HepG2 (cell line): ENCODE data around the gene EPHA2. TPM values are rescaled to one million over a fixed set of nuclear protein-coding genes. Genes with fewer than 3 reads are reported as not detected.
A peak's percentile ranks its signal among the peaks of the same experiment; 100 is the strongest.

Experiments used
- ATAC-seq: fragments of 200-7000 bp; cut with Tn5 transposase; 3 replicates; pipeline ENCODE4 v1.9.1; 2020; ENCODE audit warnings: mild to moderate bottlenecking, moderate library complexity
- BruUV-seq: library from RNA; stranded (reverse); fragments of 400-500 nt; replicated peaks from 2 replicates; lab custom pipeline; 2021; lab: Mats Ljungman, UMichigan
- CTCF ChIA-PET: fragments of 300-600 bp; formaldehyde crosslinking; extraction: SDS; loops from one replicate; lab custom pipeline; 2021; ENCODE audit warnings: low total read pairs, inconsistent platforms, low intra/inter-chr PET ratio; lab: Yijun Ruan, JAX
- POLR2A ChIA-PET: fragments of 350-600 bp; sonication (Branson Sonifier 250); formaldehyde crosslinking; loops from one replicate; lab custom pipeline; 2020; ENCODE audit warnings: antibody characterized with exemption, inconsistent platforms; lab: Yijun Ruan, JAX
- DNase-seq: peaks from one replicate; pipeline ENCODE4 v3.0.0-alpha.2; 2015; ENCODE audit warnings: low spot score
- FAIRE-seq: peaks from 3 replicates; lab custom pipeline; 2011; peaks lifted over from hg19 to GRCh38; lab: Jason Lieb, UNC
- H2AFZ ChIP-seq: one replicate; pipeline ENCODE4 v1.6.1; 2011; ENCODE audit warnings: low read length, inconsistent platforms
- H3K27ac ChIP-seq: fragments of 300-600 bp; 3 replicates; pipeline ENCODE4 v1.8.0; 2011; ENCODE audit warnings: mixed run types, mild to moderate bottlenecking, mixed read lengths, low read length, inconsistent platforms; ENCODE audit not compliant: insufficient read depth; ENCODE audit errors: extremely low read length
- H3K27me3 ChIP-seq, 2 experiments: fragments of 200-600 bp in 1 of 2; 2 replicates in 1 of 2; 3 replicates in 1 of 2; pipeline versions ENCODE4 v1.6.0 to v1.8.0; 2011; ENCODE audit warnings: low read length in 2 of 2, mild to moderate bottlenecking in 2 of 2, moderate library complexity in 2 of 2, inconsistent platforms in 1 of 2; ENCODE audit not compliant: insufficient read depth in 2 of 2, control insufficient read depth in 1 of 2
- H3K36me3 ChIP-seq, 2 experiments: fragments of 200-600 bp in 1 of 2; replicated peaks in 1 of 2; 2 replicates in 1 of 2; 3 replicates in 1 of 2; pipeline versions ENCODE4 v1.5.1 to v1.8.0; 2011; ENCODE audit warnings: low read length in 2 of 2, inconsistent platforms in 1 of 2; ENCODE audit not compliant: insufficient read depth in 2 of 2, control insufficient read depth in 1 of 2
- H3K4me1 ChIP-seq: 2 replicates; pipeline ENCODE4 v1.5.1; 2012; ENCODE audit warnings: low read length, inconsistent platforms; ENCODE audit not compliant: insufficient read depth
- H3K4me2 ChIP-seq: 2 replicates; pipeline ENCODE4 v1.6.0; 2011; ENCODE audit warnings: low read depth, low read length, inconsistent platforms
- H3K4me3 ChIP-seq, 3 experiments: fragments of 200-600 bp in 1 of 3; sonication (generic), shearing (Covaris generic) in 1 of 3; replicated peaks in 1 of 3; 2 replicates each; pipeline ENCODE4 v1.5.1; 2011 to 2016; ENCODE audit warnings: low read length in 3 of 3, inconsistent platforms in 2 of 3, low read depth in 2 of 3, mild to moderate bottlenecking in 2 of 3, control low read depth in 1 of 3, mixed read lengths in 1 of 3; ENCODE audit not compliant: insufficient read depth in 1 of 3
- H3K79me2 ChIP-seq: one replicate; pipeline ENCODE4 v1.6.1; 2011; ENCODE audit warnings: low read length, inconsistent platforms; ENCODE audit not compliant: insufficient read depth
- H3K9ac ChIP-seq: 2 replicates; pipeline ENCODE4 v1.6.0; 2011; ENCODE audit warnings: mild to moderate bottlenecking, low read depth, low read length, inconsistent platforms; ENCODE audit not compliant: insufficient read depth
- H3K9me3 ChIP-seq: 2 replicates; pipeline ENCODE4 v1.5.1; 2012; ENCODE audit warnings: mild to moderate bottlenecking, low read length
- H4K20me1 ChIP-seq: 2 replicates; pipeline ENCODE4 v1.6.0; 2011; ENCODE audit warnings: inconsistent platforms, mild to moderate bottlenecking, low read length, moderate library complexity; ENCODE audit not compliant: insufficient read depth
- CREM ChIP-seq, 2 experiments: sonication (generic) in 1 of 2; formaldehyde crosslinking in 1 of 2; IDR thresholded peaks; 2 replicates each; pipeline versions ENCODE4 v1.4.0 to v1.6.1; 2016 to 2020; ENCODE audit warnings: antibody characterized with exemption in 1 of 2, mild to moderate bottlenecking in 1 of 2, missing genetic modification reagents in 1 of 2
- GTF2F1 ChIP-seq: fragments of 150-350 bp; IDR thresholded peaks from 2 replicates; pipeline ENCODE4 v1.6.1; 2014; ENCODE audit warnings: low read length
- MAX ChIP-seq: IDR thresholded peaks from 2 replicates; pipeline ENCODE4 v1.6.1; 2012; ENCODE audit warnings: inconsistent platforms
- NR2C2 ChIP-seq: sonication (generic); formaldehyde crosslinking; IDR thresholded peaks from 2 replicates; pipeline ENCODE4 v1.4.0; 2020; ENCODE audit warnings: missing genetic modification reagents, mild to moderate bottlenecking, moderate library complexity, borderline replicate concordance
- SAP130 ChIP-seq: IDR thresholded peaks from 2 replicates; pipeline ENCODE4 v1.6.1; 2016; ENCODE audit warnings: low read depth
- TEAD3 ChIP-seq: optimal IDR thresholded peaks from 2 replicates; pipeline ENCODE3; 2016; ENCODE audit warnings: borderline replicate concordance
- ZBTB43 ChIP-seq: sonication (generic); formaldehyde crosslinking; conservative IDR thresholded peaks from 2 replicates; pipeline ENCODE4 v1.4.0; 2020; ENCODE audit warnings: missing genetic modification reagents
- ZBTB7A ChIP-seq: sonication (generic); formaldehyde crosslinking; IDR thresholded peaks from 2 replicates; pipeline ENCODE4 v1.8.0; 2022; ENCODE audit warnings: mild to moderate bottlenecking, missing genetic modification reagents
- ZC3H13 ChIP-seq: sonication (generic); formaldehyde crosslinking; IDR thresholded peaks from 2 replicates; pipeline ENCODE4 v1.8.1; 2023; ENCODE audit warnings: mild to moderate bottlenecking, missing genetic modification reagents, moderate library complexity
- ZFP62 ChIP-seq: sonication (generic); formaldehyde crosslinking; IDR thresholded peaks from 2 replicates; pipeline ENCODE4 v1.4.0; 2020; ENCODE audit warnings: missing genetic modification reagents
- ZFP82 ChIP-seq: sonication (generic); formaldehyde crosslinking; IDR thresholded peaks from 2 replicates; pipeline ENCODE4 v1.5.1; 2020; ENCODE audit warnings: mild to moderate bottlenecking, missing genetic modification reagents, borderline replicate concordance
- ZNF441 ChIP-seq: sonication (generic); formaldehyde crosslinking; IDR thresholded peaks from 2 replicates; pipeline ENCODE4 v1.7.0; 2021; ENCODE audit warnings: missing genetic modification reagents, borderline replicate concordance
- ZNF687 ChIP-seq: sonication (generic); formaldehyde crosslinking; IDR thresholded peaks from 2 replicates; pipeline ENCODE4 v1.5.1; 2020; ENCODE audit warnings: mild to moderate bottlenecking, missing genetic modification reagents, moderate library complexity
- WGBS: methylation state at CpG from one replicate; pipeline ENCODE4 v1.1.6; 2017; ENCODE audit warnings: low lambda C conversion rate; 5-methylcytosine and 5-hydroxymethylcytosine counted together
- in situ Hi-C: cut with HindIII; loops from 2 replicates; pipeline ENCODE4 v1.10.0; 2017; ENCODE audit warnings: low pct_unique_long_range_greater_than_20kb; ENCODE audit not compliant: extremely low pct_ligation_motif_present
- intact Hi-C: fragments of 100-400 bp; cut with micrococcal nuclease; formaldehyde crosslinking; loops from one replicate; pipeline ENCODE4 v1.10.0; 2022; ENCODE audit not compliant: unreplicated experiment
- polyA plus RNA-seq, 8 experiments: library from polyadenylated mRNA; depleted of rRNA in 3 of 8; stranded (reverse) in 7 of 8; unstranded in 1 of 8; fragments of >200 nt; fragmentation: Illumina TruSeq in 4 of 8; extraction: Trizol in 4 of 8; gene quantifications; 2 replicates each; pipeline versions ENCODE4 v1.2.1 to v1.2.3, GENCODE V29; 2011 to 2016; ENCODE audit warnings: low read depth in 4 of 8, missing spikeins in 1 of 8, mixed read lengths in 1 of 8; ENCODE audit not compliant: insufficient read depth in 1 of 8
- total RNA-seq, 5 experiments: library from RNA; depleted of rRNA; stranded (reverse); fragments of >200 nt; fragmentation: Illumina TruSeq; extraction: Trizol; gene quantifications; 2 replicates each; pipeline ENCODE4 v1.2.3, GENCODE V29; 2016; ENCODE audit warnings: low read depth in 1 of 5

EPHA2 gene
- total and polyA plus RNA-seq, 2 of the 13 experiments (the other 11 are each of a cell fraction or from before 2014, with no cell fraction given) = 33.6 to 53.6 TPM

- peak; percentile 84; the same call in 1 of the 2 replicates for TF ChIP-seq ZBTB43 (CRISPR knock-in tag)
Observed at GRCh38 chr1:16165548-16165947, 9.7 kb upstream of the EPHA2 start (continued).

- H3K36me3 ChIP-seq = no peaks in the 10 kb centered on the region
- no peak for ATAC-seq
- TF ChIP-seq GTF2F1 = no peak
- 0 out of 2 replicates have a peak, but pooled peaks have one; percentile 3 for TF ChIP-seq ZBTB7A (CRISPR knock-in tag)
- 0 out of 2 replicates have a peak, but pooled peaks have one; percentile 15 for TF ChIP-seq ZNF441 (CRISPR knock-in tag)
- no peak for TF ChIP-seq TEAD3 (CRISPR knock-in tag)
- no peak for TF ChIP-seq ZFP62
- TF ChIP-seq NR2C2 = peak; percentile 58; the same call in 1 of the 2 replicates
- TF ChIP-seq ZFP82 (CRISPR knock-in tag) = no peak
- 0 out of 2 replicates have a peak, but pooled peaks have one; percentile 9 for TF ChIP-seq ZC3H13
- no peak for TF ChIP-seq CREM (IDR thresholded peaks at IDR 0.05)
- TF ChIP-seq CREM (CRISPR knock-in tag; IDR thresholded peaks at IDR 0.05) = no peak
- peak; percentile 6; the same call in 1 of the 2 replicates for TF ChIP-seq SAP130
- TF ChIP-seq ZNF687 = peak; percentile 37; the same call in 1 of the 2 replicates
- TF ChIP-seq MAX = peak; percentile 24; the same call in 1 of the 2 replicates
- TF ChIP-seq, all 625 proteins: peak for 7
- H3K79me2 ChIP-seq = no peaks in the 10 kb centered on the region
- intact Hi-C loops = loop anchor here (2.0 kb wide), 1 partner anchor 14 kb away; no protein-coding TSS in a partner anchor
- peak overlapping the region; percentile 75 for H3K4me2 ChIP-seq
- FAIRE-seq = no peak
- POLR2A ChIA-PET = interaction anchor here (1.2 to 4.4 kb wide), 6 partner anchors 10 to 41 kb away, joined by 4 to 72 read pairs (median 16); partner anchors contain the start of gene EPHA2
- peak overlapping the region; percentile 45; the same call in 1 of the 2 replicates for H3K9ac ChIP-seq
- peak overlapping the region; percentile 38 for H3K27ac ChIP-seq
- no peak for DNase-seq
- H3K4me3 ChIP-seq = peak overlapping the region in 2 of 3 experiments; percentile 8 to 47; a peak in 2 of 6 replicates
- no peak overlapping the region for H2AFZ ChIP-seq
- H3K9me3 ChIP-seq = no peaks in the 10 kb centered on the region
- in situ Hi-C loops = no loop called here
- BruUV-seq = no TSS peak
- H4K20me1 ChIP-seq = no peaks in the 10 kb centered on the region
- CTCF ChIA-PET = no interaction called here
- no peaks in the 10 kb centered on the region; a peak in 1 of 5 replicates for H3K27me3 ChIP-seq
- 8% methylated on average over 5 of the region's 5 CpGs for WGBS
- H3K4me1 ChIP-seq = peaks cover 59% of the 10 kb centered on the region
Observed at GRCh38 chr1:16165073-16165364, 9.2 kb upstream of the EPHA2 start.
